GM23248 (cell line): ENCODE data around the gene CEMIP2.

Experiments
- EZH2 ChIP-seq: fragments of 200-600 bp; sonication (generic); IDR thresholded peaks from 2 replicates; pipeline ENCODE4 v1.6.1; 2018; ENCODE audit warnings: antibody characterized with exemption, mild to moderate bottlenecking; ENCODE audit not compliant: insufficient read depth, poor library complexity, severe bottlenecking
- EZH2phosphoT487 ChIP-seq: fragments of 200-600 bp; sonication (generic); IDR thresholded peaks from 2 replicates; pipeline ENCODE4 v1.6.1; 2018; ENCODE audit warnings: antibody characterized with exemption, moderate library complexity, mild to moderate bottlenecking, low read depth; ENCODE audit not compliant: insufficient read depth

- TF ChIP-seq EZH2phosphoT487 = no peak
- no peak for TF ChIP-seq EZH2
Observed at GRCh38 chr9:71760901-71761300, 7.4 kb downstream of the CEMIP2 start.
